Glomerular visceral epithelial cell (primary cell): Measurements from ENCODE around the gene TSPAN9.
A peak's percentile ranks its signal among the peaks of the same experiment; 100 is the strongest.

Experiments
- DNase-seq: peaks from one replicate; pipeline ENCODE4 v3.0.0-alpha.2; 2016; ENCODE audit errors: extremely low spot score

TSPAN9 gene

DNA sequence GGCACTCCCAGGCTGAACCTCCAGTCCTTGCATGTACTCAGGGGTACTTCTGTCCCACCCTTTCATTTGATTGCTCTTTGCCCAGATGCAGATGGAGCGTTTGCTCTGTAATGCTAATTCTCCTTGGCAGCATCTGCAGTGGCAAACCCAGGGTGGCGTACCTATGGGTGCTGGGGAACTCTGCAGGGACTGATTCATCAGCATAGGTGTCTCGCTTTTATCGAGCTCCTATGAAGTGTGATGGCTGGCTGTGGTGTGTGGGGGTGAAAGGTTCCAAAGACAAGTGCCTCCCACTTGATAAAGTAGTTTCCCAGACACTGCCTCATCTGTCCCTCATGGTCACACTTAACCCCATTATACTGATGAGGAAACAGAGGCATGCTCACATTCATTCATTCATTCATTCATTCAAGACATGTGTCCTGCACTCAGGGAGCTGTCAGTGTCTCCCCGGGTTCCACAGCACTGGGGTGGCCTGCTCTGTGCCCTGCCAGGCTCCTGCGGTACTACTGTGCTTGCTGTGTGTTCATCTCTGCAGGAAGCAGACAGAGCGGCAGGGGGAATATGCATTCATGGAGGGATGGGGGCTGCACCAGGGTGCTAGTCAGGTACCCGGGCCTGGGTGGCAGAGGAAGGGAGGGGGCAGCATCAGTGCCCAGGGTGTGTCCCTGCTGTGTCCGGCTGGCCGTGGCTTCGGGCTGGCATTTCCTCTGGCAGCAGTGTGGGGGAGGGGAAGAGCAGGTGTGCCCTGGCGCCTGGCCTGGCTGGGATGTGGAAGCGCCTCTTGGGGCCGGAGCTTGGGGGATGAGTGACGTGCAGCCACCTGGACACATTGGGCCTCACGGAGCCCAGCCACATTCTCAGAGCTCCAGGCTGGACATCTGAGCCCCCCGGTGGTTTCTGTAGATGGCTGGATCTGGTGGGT, 110.9 kb downstream of the TSPAN9 start:
- no peak for DNase-seq

DNA sequence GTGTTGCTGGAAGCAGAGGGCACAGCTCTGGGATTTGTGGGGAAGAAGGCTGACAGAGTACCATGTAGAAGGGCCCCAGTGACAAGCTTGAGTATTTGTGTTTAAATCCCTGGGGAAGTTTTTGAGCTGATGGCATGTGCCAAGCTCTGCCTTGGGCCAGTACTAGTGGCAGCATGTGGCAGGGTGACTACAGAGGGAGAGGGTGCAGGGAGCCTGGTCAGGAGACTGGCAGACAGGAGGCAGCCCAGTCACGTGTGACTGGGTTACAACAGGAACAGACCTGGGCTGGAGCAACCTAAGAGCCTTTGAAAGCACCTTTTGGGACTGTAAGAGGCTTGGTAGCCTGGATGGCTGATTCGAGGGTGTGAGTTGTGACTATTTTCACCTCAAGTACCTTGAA, 112.1 kb downstream of the TSPAN9 start:
- no peak for DNase-seq

DNA sequence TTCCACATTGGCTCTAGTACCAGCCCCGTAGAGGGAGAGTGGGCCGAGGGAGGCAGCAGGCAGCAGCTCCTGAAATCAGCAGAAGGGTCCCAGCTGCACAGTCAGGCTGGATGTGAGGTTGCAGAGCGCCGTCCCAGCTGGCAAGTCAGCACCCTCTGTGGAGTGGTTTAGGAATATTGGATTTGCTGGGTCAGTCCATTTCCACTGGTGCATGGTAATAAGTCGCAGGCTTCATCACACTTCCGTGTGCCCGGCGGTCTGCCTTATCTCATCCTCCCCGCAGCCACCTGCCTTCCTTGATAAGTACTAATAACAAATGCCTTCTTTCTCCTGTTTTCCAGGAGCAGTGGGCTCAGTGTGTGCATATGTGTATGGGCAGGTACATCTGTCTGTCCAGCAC, 112.9 kb downstream of the TSPAN9 start:
- no peak for DNase-seq

DNA sequence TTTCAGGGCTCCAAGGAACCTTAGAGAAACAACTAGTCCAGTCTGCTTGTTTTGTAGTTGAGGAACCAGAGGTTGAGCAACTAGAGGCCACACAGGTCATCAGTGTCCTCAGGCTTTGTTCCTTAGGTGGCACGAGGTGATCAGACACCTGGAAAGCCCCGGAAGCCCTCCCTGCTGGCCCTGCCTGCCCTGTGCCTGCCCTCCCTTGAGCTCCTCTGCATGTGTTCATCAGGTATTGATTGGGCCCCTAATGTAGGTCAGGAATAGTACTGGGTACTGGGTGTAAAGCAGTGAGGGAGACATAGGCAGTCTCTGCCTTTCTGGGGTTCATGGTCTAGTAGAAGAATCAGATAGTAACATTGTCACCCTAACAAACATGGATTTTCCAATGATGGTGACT, 114.3 kb downstream of the TSPAN9 start:
- DNase-seq = no peak

DNA sequence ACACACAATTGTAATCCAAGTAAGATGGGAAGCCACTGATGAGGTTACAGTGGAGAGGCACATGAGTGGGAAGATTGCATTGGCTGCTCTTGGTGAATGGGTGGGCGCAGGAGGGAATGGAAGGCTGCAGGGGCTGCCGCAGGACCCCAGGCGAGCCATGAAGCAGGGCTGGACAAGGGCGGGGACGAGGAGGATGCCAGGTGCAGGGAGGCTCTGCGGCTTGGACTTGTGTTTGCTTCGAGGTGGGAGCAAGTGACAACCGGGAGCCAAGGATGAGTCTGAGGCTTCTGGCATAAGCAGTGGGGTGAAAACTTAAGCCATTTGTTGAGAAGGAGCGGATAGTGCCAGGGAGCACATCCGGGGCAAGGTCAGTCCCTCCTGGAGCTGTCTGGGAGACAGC, 115.0 kb downstream of the TSPAN9 start:
- DNase-seq = no peak

DNA sequence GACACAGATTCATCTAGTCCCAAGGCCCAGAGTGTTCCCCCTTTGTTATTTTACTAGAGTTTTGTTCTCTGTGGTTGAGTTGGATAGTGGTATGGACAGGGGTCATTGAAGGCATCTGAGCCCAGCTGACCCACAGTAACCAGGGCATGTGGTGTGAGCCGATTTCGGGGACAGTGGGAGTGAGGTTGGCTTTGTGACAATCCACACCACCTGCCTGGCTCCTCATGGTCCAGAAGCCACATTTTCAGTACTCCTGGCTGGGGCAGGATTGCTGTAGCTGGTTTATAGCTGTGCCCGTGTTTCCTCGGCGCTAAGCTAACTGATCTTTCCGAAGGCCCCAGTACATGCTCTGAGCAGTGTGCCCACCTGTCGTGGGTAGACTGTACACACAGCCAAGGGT, 116.0 kb downstream of the TSPAN9 start:
- no peak for DNase-seq

DNA sequence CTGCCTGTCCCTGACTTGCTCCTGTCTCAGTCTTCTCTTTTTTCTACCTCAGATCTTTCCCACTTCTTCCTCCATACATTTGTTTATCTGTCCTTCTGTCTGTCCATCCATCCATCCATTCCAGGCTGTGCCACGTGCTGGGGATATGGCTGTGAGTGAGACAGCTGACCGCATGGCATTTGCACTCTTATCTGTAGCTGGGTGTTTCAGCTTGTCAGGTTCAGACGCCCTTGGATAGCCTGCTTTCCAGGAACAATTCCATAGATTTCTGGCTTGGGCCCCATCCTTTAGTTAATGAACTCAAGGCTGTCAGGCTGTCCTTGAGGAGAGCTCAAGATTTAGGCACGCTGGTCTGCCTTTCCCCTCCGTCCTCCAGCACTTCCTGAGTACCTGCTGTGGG, 116.6 kb downstream of the TSPAN9 start:
- DNase-seq = no peak

DNA sequence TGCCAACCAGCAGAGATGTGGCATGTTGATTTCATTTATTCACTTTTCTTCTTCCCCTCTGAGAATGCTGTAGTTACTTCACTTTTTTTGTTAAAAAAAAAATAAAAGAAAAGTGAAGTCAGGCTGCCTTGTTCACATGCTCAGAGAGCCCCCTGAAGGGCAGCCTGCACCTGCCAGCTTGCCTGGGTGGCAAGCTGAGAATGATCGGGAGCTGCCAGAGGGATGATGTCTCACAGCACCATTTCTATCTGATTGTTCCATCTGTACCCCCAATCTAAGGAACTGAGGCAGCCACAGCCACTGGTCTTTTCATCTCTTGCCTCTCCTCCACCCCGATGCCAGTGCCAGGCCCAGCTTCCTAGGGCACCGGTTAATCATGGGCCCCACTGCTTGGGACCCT, 118.2 kb downstream of the TSPAN9 start:
- no peak for DNase-seq

DNA sequence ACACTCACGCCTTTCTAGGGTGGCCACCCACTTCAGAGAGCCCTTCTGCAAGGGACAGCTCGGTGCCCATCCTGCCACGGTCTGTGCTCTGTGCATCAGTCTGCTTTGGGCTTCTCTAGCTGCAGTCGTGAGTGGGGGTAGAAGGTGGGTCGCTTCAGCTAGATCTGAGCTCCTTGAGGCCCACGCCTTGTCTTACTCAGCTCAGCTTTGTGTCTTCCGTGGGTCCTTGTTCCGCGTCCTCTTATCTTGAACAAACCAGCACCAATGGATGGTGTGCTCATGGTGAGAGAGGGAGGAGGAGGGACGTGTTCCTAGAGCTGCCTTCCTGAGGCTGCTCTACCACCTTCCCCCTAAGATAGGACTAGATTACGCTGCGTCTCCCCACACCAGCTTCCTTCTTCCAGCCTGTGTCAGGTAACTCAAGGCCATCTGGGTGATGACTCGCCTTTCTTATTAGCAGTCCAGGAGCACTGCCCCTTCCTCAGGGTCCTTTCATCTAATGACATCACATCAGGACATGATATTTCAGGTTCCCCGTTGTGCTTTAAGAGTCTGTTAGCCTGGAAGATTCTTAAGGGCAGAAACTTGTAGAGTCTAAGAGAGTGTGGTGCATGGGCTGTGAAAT, 118.8 kb downstream of the TSPAN9 start:
- no peak for DNase-seq

DNA sequence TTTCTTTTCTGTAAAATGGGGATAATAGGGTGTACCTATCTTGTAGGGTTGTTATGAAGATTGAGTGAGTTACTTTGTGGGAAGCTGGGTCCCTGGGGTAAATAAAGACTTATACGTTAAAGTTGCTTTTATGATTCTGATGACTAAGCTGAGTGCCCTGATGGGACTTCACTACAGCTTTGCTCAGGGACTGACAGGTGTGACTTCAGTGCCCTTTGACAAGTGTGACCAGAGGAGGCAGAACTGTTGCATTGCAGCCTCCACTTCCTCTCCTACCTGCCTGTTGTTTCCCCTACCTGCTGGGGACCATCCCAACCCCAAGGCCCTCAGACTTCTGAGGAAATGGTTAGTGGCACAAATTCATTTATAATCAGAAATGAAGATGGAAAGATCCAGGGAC, 119.3 kb downstream of the TSPAN9 start:
- DNase-seq = no peak

DNA sequence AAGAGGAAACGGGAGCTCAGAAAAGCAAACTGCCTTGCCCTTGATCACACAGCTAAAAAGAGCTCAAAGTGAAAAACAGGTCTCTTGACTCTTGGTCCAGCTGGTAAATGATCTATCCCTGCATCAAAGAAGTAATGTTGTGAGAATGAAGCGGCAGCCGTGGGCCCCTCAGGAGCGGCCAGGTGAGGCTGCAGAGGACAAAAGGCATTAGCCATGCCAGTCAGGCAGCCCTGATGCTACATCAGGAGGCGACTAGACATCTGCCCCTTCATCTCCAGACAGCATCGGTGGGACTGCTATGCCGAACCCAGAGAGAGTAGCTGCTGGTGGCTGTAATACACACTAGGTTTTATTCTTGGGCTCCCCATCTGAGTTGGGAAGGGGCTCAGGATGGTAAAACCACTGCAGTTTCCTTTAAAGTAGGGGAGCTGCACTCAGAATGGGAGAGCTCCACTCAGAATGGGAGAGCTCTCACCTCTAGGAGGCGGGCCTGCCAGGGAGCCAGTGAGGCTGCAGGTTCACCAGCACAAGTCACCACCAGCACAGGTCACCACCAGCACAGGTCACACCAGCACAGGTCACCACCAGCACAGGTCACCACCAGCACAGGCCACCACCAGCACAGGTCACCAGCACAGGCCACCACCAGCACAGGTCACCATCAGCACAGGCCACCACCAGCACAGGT, 120.1 kb downstream of the TSPAN9 start:
- DNase-seq = no peak

DNA sequence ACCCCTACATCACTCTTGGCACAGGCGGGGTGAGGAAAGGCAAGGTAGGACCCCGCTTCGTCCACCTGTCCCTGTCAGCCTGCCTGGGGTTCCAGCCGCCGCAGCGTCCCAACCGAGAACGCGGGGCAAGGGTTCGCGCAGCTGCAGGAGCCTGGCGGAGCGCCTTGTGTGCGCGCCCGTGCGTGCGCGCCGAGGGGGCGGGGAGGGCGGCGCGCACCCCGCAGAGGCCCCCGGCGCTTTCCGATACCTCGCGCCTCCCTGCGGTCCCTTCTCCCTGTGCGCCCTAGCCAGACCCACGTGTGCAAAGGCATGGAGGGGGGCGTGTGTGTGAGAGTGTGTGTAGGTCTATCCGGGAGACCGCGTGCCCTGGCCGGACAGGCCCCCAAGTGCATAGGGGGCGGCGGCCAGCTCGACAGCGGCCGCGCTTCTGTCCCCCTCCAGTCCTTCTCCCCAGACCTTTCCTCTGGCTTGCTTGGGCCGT, 122.4 kb downstream of the TSPAN9 start:
- no peak for DNase-seq

DNA sequence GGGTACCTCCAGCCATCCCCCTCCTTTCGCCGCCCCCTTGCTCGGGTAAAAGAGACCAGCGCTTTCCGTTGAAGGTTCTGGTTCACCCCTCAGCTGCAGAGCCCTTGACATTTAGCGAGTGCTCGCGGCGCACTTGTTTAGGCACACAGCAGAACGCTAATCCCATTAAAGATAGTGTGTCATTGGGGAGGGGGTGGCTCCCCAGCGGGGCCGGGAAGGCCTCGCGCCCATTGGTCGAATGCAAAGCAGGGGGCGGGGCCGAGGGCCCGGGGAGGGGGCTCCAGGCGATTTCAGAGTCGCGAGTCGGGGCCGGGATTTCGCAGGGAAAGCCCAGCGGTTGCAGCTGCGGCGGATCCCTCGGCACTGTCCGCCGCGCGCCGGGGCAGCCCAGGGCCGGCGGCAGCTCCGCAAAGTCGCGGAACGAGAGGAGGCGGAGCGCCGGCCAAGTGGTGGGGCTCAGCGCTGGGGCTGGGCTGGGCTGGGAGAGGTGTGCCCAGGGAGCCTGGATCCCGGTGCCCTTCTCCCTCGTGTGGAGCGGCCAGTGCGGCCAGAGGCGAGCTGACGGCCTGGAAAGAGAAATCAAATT, 122.9 kb downstream of the TSPAN9 start:
- DNase-seq = peak; percentile 32

DNA sequence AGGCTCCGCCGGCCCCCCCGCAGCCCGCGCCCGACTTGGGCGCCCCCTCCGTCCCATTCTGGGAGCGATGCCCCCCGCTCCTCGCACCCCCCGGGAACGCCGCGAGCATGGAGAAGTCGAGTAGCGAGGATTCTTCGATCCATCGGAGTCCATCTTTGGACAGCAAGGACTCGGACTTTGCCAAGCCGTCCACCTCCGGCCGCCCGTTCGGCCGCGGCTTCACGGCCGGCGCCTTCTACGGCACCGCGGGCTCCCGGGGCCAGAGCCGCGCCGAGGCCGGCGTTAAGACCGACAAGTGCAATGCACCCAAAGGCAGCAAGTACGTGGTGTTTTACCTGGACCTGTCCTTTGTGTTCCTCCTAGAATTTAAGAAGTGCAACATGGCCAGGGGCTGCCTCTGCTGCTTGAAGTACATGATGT, 123.6 kb downstream of the TSPAN9 start:
- no peak for DNase-seq

DNA sequence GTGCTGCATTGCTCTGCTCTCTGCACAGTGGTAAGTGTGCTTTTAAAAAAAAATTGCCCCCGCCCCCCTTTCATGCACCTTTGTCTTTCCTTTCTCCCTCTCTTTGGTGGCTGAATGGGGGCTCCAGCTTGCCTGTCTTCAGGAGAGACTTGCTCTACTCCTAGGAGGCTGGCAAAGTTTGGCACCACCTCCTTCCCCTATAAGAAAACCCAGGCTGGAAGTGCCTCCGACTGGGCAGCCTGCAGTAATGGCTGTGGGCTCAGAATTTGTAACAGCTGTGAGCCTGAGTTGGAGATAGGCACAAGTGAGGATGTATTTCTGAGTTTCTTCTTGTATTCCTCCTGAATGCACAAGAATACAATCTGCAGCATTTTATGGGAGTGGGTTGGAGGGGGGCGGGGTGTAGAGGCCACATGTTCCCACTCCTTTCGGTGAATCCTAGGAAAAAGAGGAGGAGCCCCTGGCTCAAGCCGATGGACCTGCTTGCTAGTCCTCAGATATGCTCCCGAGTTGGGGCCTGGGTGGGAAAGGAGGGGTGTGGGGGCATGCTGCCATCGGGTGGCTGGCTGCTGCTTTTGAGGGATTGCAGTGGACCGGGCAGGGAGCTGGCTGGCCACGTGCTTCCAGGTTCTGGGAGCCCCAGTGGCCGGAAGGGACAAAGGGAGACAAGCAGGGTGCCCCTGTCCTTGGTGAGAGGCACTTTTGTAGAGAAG, 124.3 kb downstream of the TSPAN9 start:
- DNase-seq = no peak

DNA sequence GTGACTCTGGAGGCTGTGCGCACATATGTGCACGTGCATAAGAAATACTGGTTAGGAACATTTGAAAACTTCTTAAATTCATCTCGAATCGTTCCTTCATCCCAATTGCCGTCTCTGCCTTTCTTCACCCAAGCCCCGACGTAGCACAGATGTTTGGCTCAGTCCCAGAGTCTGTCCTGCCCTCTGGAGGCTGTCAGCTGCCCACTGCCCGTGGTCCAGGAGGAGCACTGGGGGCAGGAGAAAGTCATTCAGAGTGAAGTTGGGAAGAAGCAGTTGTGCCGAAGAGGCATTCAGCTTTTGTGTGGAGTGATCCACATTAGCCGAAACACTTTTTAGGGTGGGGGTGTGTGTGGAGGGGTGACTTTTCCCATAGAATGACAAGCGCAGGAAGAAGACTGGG, 124.9 kb downstream of the TSPAN9 start:
- DNase-seq = no peak

DNA sequence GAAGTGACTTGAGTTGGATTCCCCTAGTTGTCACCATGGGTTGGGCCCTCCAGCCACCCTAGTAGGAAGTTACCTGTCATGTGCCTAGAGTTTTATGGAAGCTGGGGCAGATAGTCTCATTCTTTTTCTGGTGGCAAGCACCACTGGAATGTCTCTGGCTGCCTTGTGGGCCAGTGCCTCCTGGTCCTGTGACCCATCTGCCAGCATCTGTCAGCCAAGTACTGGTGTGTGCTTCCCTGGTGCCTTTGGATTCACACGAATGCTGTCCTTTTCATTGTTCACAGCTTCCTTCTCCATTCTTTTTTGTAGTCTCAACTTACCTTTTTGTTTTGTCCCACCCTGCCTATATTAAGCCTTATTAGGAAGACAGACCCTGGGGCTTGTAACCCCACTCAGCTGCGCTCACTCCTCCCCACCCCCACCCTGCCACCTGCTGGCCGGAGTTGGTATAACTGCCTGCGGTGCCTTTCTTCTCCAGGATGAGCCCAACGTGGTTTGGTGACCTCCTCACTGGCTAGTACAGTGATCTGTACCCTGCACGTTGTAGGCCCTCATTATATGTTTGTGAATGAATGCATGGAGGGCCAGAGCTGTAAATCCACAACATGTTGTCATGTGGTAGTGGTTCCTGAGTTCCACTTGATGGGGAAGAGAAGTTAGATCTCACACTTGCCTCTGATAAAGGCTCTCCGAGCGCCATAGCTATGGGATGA, 125.7 kb downstream of the TSPAN9 start:
- DNase-seq = peak; percentile 46

DNA sequence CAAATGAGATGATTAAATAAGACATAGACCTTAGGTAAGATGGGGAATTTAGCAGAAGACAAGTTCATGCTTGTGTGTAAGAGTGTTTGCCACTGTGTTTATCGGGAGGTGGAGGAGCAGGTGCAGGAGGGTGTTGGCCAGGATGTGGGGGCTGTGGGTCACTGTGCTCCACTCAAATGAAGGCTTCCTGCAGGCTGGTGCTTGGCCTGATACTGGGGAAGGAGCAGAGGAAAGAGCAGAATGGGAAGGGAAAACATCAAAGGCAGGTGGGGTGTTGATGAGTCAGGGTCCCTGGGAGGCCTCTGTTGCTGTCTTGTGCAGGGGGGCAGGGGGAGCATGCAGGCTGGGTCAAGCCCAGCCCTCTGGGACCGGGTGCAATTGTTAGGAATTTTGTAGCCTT, 126.5 kb downstream of the TSPAN9 start:
- DNase-seq = peak; percentile 20

DNA sequence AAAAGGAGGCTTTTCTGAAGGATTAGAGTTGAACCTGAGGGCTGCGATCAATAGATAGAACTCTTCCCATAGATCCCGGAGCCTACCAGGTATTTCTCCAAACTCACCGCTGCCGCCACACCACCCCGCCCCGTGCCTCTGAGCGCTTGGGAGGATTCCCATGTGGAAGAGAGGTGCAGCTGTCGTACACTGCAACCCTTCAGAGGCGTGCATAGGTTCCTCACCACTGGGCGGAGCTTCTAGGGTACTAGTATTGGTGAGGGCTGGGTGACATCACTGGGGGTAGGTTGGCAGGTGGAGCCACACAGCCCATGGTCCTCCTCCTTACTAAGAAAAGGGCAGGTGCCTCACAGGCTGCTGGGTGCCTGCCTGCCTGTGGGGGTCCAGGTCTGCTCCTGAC, 127.0 kb downstream of the TSPAN9 start:
- DNase-seq = no peak

DNA sequence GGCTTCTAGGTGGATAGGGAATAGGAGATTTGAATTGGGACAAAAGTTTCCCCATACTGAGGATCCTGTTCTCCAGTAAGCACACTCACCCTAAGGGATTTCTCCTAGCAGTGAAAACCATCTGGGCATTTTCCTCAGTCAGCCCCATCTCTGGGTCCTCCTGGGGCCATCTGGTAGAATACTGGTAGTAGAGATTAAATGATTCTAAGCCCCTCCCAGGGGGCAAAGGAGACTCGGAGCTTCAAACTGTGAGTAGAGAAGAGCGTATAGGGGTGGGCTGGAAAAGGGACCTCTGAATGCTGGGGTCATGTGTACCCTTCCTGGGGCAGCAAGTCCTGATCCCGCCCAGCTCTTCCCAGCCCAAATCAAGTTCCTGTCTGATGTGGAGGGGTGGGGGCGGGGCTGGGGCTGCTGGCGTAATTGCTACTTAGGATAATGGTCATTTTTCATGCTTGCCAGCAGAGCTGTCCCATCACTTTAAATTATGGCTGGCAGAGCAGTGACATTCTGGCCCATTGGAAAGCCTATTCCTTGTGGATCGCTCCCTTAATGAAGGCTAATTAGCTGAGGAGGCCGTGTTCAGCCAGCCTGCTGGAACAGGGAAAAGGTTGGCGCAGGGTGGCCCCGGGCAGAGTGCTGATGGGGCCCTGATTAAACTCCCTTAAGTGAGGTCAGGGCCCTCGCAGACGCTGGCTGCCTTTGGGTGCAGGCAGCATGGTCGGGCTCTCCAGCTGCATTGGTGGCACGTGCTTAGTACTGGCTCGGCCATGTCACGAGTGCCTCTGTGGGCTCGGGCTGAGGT, 127.8 kb downstream of the TSPAN9 start:
- DNase-seq = no peak
